Measurements from ENCODE around the gene ZNF558.

Gene ZNF558

DNA sequence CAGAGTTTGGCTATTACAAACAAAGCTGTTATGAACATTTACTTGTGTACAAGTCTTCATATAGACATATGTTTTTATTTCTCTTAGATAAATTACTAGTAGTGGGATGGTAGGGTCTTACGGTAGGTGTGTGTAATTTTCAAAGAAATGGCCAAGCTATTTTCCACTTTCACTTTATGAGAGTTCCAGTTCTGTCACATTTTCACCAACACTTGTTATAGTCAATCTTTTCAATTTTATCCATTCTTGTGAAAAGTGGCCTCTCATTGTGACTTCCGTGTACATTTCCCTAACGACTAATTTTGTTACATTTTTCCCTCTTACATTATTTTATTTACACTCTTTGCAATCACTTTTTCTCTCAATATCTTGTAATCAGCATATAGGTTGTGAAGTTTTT is 18.4 kb upstream of the ZNF558 start:
- Histone ChIP-seq H3K27me3 (ENCODE audit: insufficient read depth, low read length, poor library complexity, severe bottlenecking) (no peaks in the 10 kb centered on the region), H4K20me1 (ENCODE audit: insufficient read depth, low read length, poor library complexity, severe bottlenecking) (no peaks in the 10 kb centered on the region), H3K79me2 (ENCODE audit: insufficient read depth, low read length) (no peaks in the 10 kb centered on the region), H3K4me3 (ENCODE audit: low read length, poor library complexity, severe bottlenecking) (no peak overlapping the region), H3F3A (ENCODE audit: low read depth) (no peaks in the 10 kb centered on the region), H3K9me2 (replicated peaks; ENCODE audit: low read depth, low read length) (no peaks in the 10 kb centered on the region), H3K9me3 (ENCODE audit: insufficient read depth, low read depth, low read length) (no peaks in the 10 kb centered on the region; the same call in 1 of the 2 replicates), H3K36me3 (ENCODE audit: insufficient read depth, low read length) (no peaks in the 10 kb centered on the region), H3K4me2 (ENCODE audit: low read depth, low read length, poor library complexity, severe bottlenecking) (no peak overlapping the region), H3K4me1 (ENCODE audit: insufficient read depth, low read length, poor library complexity, severe bottlenecking) (no peaks in the 10 kb centered on the region), H3K9ac (ENCODE audit: low read depth, low read length, poor library complexity, severe bottlenecking) (no peak overlapping the region), H2AFZ (ENCODE audit: low read length) (no peak overlapping the region)
- TF ChIP-seq, protein P1, sequence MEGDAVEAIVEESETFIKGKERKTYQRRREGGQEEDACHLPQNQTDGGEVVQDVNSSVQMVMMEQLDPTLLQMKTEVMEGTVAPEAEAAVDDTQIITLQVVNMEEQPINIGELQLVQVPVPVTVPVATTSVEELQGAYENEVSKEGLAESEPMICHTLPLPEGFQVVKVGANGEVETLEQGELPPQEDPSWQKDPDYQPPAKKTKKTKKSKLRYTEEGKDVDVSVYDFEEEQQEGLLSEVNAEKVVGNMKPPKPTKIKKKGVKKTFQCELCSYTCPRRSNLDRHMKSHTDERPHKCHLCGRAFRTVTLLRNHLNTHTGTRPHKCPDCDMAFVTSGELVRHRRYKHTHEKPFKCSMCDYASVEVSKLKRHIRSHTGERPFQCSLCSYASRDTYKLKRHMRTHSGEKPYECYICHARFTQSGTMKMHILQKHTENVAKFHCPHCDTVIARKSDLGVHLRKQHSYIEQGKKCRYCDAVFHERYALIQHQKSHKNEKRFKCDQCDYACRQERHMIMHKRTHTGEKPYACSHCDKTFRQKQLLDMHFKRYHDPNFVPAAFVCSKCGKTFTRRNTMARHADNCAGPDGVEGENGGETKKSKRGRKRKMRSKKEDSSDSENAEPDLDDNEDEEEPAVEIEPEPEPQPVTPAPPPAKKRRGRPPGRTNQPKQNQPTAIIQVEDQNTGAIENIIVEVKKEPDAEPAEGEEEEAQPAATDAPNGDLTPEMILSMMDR (conservative IDR thresholded peaks at IDR 0.05; ENCODE audit: low read length) = no peak
- no peak for TF ChIP-seq EZH2phosphoT487 (IDR thresholded peaks at IDR 0.05; ENCODE audit: borderline replicate concordance)

DNA sequence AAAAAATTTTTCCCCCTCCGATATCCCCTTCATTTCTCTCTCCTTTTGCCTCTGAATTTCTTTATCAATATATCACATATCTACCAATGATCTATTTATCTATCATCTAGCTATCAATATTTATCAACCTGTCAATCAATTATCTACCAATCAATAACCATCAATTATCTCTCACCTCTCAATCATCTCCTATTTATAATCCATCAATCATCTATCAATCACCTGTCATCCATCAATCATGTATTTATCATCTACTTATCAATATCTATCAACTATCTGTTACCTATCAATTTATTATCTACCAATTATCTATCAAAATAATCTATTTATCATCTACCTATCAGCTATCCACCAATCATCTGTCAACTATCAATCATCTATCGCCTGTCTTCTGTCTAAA is 17.1 kb upstream of the ZNF558 start:
- H3K36me3 ChIP-seq (ENCODE audit: insufficient read depth, low read length) = no peaks in the 10 kb centered on the region
- no peaks in the 10 kb centered on the region for H3K27me3 ChIP-seq (ENCODE audit: insufficient read depth, low read length, poor library complexity, severe bottlenecking)
- H3K9me2 ChIP-seq (replicated peaks; ENCODE audit: low read depth, low read length) = no peaks in the 10 kb centered on the region

DNA sequence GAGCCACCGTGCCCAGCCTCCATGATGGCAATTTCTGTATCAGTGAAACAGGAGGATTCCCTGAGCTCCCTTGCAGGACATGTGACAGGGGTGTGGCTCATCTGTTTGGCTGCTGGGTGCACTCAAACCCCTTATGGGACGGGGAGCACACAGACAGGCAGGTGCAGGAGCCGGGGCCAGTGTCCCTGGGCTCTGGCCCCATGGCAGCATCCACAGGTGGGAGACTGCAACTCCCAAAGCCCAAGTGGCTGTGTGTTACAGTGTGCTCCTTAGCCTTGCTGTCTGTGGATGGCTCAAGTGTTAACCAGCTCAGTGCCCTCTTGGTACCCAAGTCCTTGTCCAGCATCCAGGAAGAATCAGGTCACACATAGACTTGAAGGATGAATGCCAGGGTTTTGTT is 14.7 kb upstream of the ZNF558 start:
- no peaks in the 10 kb centered on the region for H3K9me2 ChIP-seq (replicated peaks; ENCODE audit: low read depth, low read length)
- no peaks in the 10 kb centered on the region for H3K27me3 ChIP-seq (ENCODE audit: insufficient read depth, low read length, poor library complexity, severe bottlenecking)
- TF ChIP-seq EZH2phosphoT487 (IDR thresholded peaks at IDR 0.05; ENCODE audit: borderline replicate concordance) = no peak
- TF ChIP-seq, protein P1 (conservative IDR thresholded peaks at IDR 0.05; ENCODE audit: low read length) = no peak
- H3K4me2 ChIP-seq (ENCODE audit: low read depth, low read length, poor library complexity, severe bottlenecking) = no peak overlapping the region
- H4K20me1 ChIP-seq (ENCODE audit: insufficient read depth, low read length, poor library complexity, severe bottlenecking) = no peaks in the 10 kb centered on the region
- no peak overlapping the region for H3K9ac ChIP-seq (ENCODE audit: low read depth, low read length, poor library complexity, severe bottlenecking)
- no peaks in the 10 kb centered on the region for H3F3A ChIP-seq (ENCODE audit: low read depth)
- H2AFZ ChIP-seq (ENCODE audit: low read length) = no peak overlapping the region
- H3K9me3 ChIP-seq (ENCODE audit: insufficient read depth, low read depth, low read length) = no peaks in the 10 kb centered on the region; the same call in 1 of the 2 replicates
- H3K4me3 ChIP-seq (ENCODE audit: low read length, poor library complexity, severe bottlenecking) = no peak overlapping the region
- H3K79me2 ChIP-seq (ENCODE audit: insufficient read depth, low read length) = no peaks in the 10 kb centered on the region
- no peaks in the 10 kb centered on the region for H3K36me3 ChIP-seq (ENCODE audit: insufficient read depth, low read length)
- H3K4me1 ChIP-seq (ENCODE audit: insufficient read depth, low read length, poor library complexity, severe bottlenecking) = no peaks in the 10 kb centered on the region

More for the DNA sequence above, 17.1 kb upstream of the ZNF558 start:
- H2AFZ ChIP-seq (ENCODE audit: low read length) = no peak overlapping the region
- TF ChIP-seq EZH2phosphoT487 (IDR thresholded peaks at IDR 0.05; ENCODE audit: borderline replicate concordance) = no peak
- TF ChIP-seq, protein P1 (conservative IDR thresholded peaks at IDR 0.05; ENCODE audit: low read length) = no peak
- H3K4me1 ChIP-seq (ENCODE audit: insufficient read depth, low read length, poor library complexity, severe bottlenecking) = no peaks in the 10 kb centered on the region
- no peaks in the 10 kb centered on the region for H4K20me1 ChIP-seq (ENCODE audit: insufficient read depth, low read length, poor library complexity, severe bottlenecking)
- no peaks in the 10 kb centered on the region for H3K79me2 ChIP-seq (ENCODE audit: insufficient read depth, low read length)
- no peak overlapping the region for H3K4me2 ChIP-seq (ENCODE audit: low read depth, low read length, poor library complexity, severe bottlenecking)
- no peak overlapping the region for H3K9ac ChIP-seq (ENCODE audit: low read depth, low read length, poor library complexity, severe bottlenecking)
- no peak overlapping the region for H3K4me3 ChIP-seq (ENCODE audit: low read length, poor library complexity, severe bottlenecking)
- no peaks in the 10 kb centered on the region; the same call in 1 of the 2 replicates for H3K9me3 ChIP-seq (ENCODE audit: insufficient read depth, low read depth, low read length)
- no peaks in the 10 kb centered on the region for H3F3A ChIP-seq (ENCODE audit: low read depth)

Measured in Loucy (cell line).